GM23338 (cell line): ENCODE data around the gene ME2. TPM values are rescaled to one million over a fixed set of nuclear protein-coding genes. Genes with fewer than 3 reads are reported as not detected.

Experiments used
- ATAC-seq: fragments of 200-7000 bp; cut with Tn5 transposase; 3 replicates; pipeline ENCODE4 v1.9.1; 2020
- DNase-seq: peaks from one replicate; pipeline ENCODE4 v3.0.0-alpha.2; 2015; ENCODE audit warnings: low spot score
- H2AFZ ChIP-seq: fragments of 200-600 bp; sonication (generic); 2 replicates; pipeline ENCODE4 v1.8.0; 2016; ENCODE audit warnings: antibody characterized with exemption, mild to moderate bottlenecking, moderate library complexity
- H3F3A ChIP-seq: fragments of 200-600 bp; sonication (generic); replicated peaks from 2 replicates; pipeline ENCODE4 v1.8.0; 2017; ENCODE audit warnings: antibody characterized with exemption, mixed run types, low read depth
- H3K27ac ChIP-seq: fragments of 200-600 bp; sonication (generic); 2 replicates; pipeline ENCODE4 v1.6.1; 2016; ENCODE audit warnings: low read depth
- H3K27me3 ChIP-seq: fragments of 200-600 bp; sonication (generic); 2 replicates; pipeline ENCODE4 v1.8.0; 2016; ENCODE audit warnings: mild to moderate bottlenecking, mixed run types, moderate library complexity; ENCODE audit not compliant: insufficient read depth
- H3K36me3 ChIP-seq: fragments of 200-600 bp; sonication (generic); 2 replicates; pipeline ENCODE4 v1.8.0; 2016; ENCODE audit warnings: mild to moderate bottlenecking; ENCODE audit not compliant: insufficient read depth
- H3K4me1 ChIP-seq: fragments of 200-600 bp; sonication (generic); 2 replicates; pipeline ENCODE4 v1.8.0; 2016; ENCODE audit warnings: mild to moderate bottlenecking, moderate library complexity; ENCODE audit not compliant: insufficient read depth
- H3K4me2 ChIP-seq: fragments of 200-600 bp; sonication (generic); 2 replicates; pipeline ENCODE4 v1.7.1; 2017; ENCODE audit warnings: mixed run types
- H3K4me3 ChIP-seq: fragments of 200-600 bp; sonication (generic); 2 replicates; pipeline ENCODE4 v1.6.1; 2016; ENCODE audit warnings: mixed run types
- H3K79me2 ChIP-seq: fragments of 200-600 bp; sonication (generic); replicated peaks from 2 replicates; pipeline ENCODE4 v1.8.0; 2017; ENCODE audit warnings: mild to moderate bottlenecking; ENCODE audit not compliant: insufficient read depth
- H3K9me2 ChIP-seq: fragments of 200-600 bp; sonication (generic); 2 replicates; pipeline ENCODE4 v1.8.0; 2017; ENCODE audit not compliant: insufficient read depth
- H4K20me1 ChIP-seq: fragments of 200-600 bp; sonication (generic); replicated peaks from 2 replicates; pipeline ENCODE4 v1.8.0; 2017; ENCODE audit warnings: mild to moderate bottlenecking; ENCODE audit not compliant: insufficient read depth
- H3K27ac Mint-ChIP-seq: 2 replicates; pipeline ENCODE4 v1.8.0; 2020; ENCODE audit warnings: inconsistent platforms, mild to moderate bottlenecking, moderate library complexity, mixed read lengths
- H3K27me3 Mint-ChIP-seq: 3 replicates; pipeline ENCODE4 v1.8.0; 2022; ENCODE audit warnings: low read depth, mild to moderate bottlenecking, moderate library complexity, mixed read lengths, inconsistent platforms; ENCODE audit not compliant: insufficient read depth, poor library complexity
- H3K36me3 Mint-ChIP-seq: 3 replicates; pipeline ENCODE4 v1.8.0; 2021; ENCODE audit warnings: low read depth, mild to moderate bottlenecking, inconsistent platforms, moderate library complexity, mixed read lengths
- H3K4me1 Mint-ChIP-seq: 3 replicates; pipeline ENCODE4 v1.8.0; 2020; ENCODE audit warnings: mild to moderate bottlenecking, inconsistent platforms, mixed read lengths
- H3K4me3 Mint-ChIP-seq: 3 replicates; pipeline ENCODE4 v1.8.0; 2021; ENCODE audit warnings: moderate library complexity, mild to moderate bottlenecking, inconsistent platforms, mixed read lengths
- H3K9me3 Mint-ChIP-seq: 3 replicates; pipeline ENCODE4 v1.8.0; 2020; ENCODE audit warnings: moderate library complexity, mild to moderate bottlenecking, inconsistent platforms, mixed read lengths
- CREB1 ChIP-seq: fragments of 250-450 bp; sonication (Bioruptor Pico); IDR thresholded peaks from 2 replicates; pipeline ENCODE4 v1.5.0; 2020; ENCODE audit warnings: low read depth, mild to moderate bottlenecking, moderate library complexity
- EZH2 ChIP-seq: fragments of 200-600 bp; sonication (generic); IDR thresholded peaks from one replicate; pipeline ENCODE4 v1.8.0; 2017; ENCODE audit warnings: antibody characterized with exemption, mild to moderate bottlenecking, low read depth; ENCODE audit not compliant: unreplicated experiment
- EZH2phosphoT487 ChIP-seq: fragments of 200-600 bp; sonication (generic); IDR thresholded peaks from one replicate; pipeline ENCODE4 v1.8.1; 2018; ENCODE audit warnings: antibody characterized with exemption; ENCODE audit not compliant: unreplicated experiment
- POLR2AphosphoS5 ChIP-seq: IDR thresholded peaks from 2 replicates; pipeline ENCODE4 v1.6.1; 2016; ENCODE audit warnings: antibody characterized with exemption, low read depth
- STAT1 ChIP-seq: IDR thresholded peaks from one replicate; pipeline ENCODE4 v1.6.1; 2016; ENCODE audit warnings: antibody characterized with exemption; ENCODE audit not compliant: unreplicated experiment
- ZNF114 ChIP-seq: fragments of 250-450 bp; sonication (Bioruptor Pico); IDR thresholded peaks from 2 replicates; pipeline ENCODE4 v1.5.0; 2020; ENCODE audit warnings: mild to moderate bottlenecking, moderate library complexity
- ZNF331 ChIP-seq: fragments of 250-450 bp; sonication (Bioruptor Pico); IDR thresholded peaks from 2 replicates; pipeline ENCODE4 v1.5.0; 2020; ENCODE audit warnings: low read depth, mild to moderate bottlenecking, moderate library complexity
- polyA plus RNA-seq: library from polyadenylated mRNA; unstranded; fragments of >200 nt; fragmentation: Nextera tagmentation; extraction: Ambion mirVana; gene quantifications from 2 replicates; pipeline ENCODE4 v1.2.1, GENCODE V29; 2016
- total RNA-seq: library from RNA; depleted of rRNA; stranded (reverse); fragments of >200 nt; shearing (Covaris generic); gene quantifications from 2 replicates; pipeline ENCODE4 v1.2.3, GENCODE V29; 2014
- TF ChIP-seq, protein P1 (sequence below): IDR thresholded peaks from one replicate; pipeline ENCODE4 v1.6.1; 2018; ENCODE audit warnings: antibody characterized with exemption; ENCODE audit not compliant: unreplicated experiment
- TF ChIP-seq, protein P2 (sequence below): IDR thresholded peaks from 2 replicates; pipeline ENCODE4 v1.6.1; 2016; ENCODE audit warnings: antibody characterized with exemption
- TF ChIP-seq, protein P3 (sequence below), 2 experiments: fragments of 200-600 bp in 1 of 2; sonication (generic) in 1 of 2; conservative IDR thresholded peaks; 2 replicates each; pipeline versions ENCODE4 v1.5.1 to v1.6.1; 2016 to 2017; ENCODE audit warnings: antibody characterized with exemption in 2 of 2, low read depth in 2 of 2, mild to moderate bottlenecking in 2 of 2, moderate library complexity in 1 of 2
- TF ChIP-seq, protein P4 (sequence below): fragments of 250-450 bp; sonication (Bioruptor Pico); IDR thresholded peaks from 2 replicates; pipeline ENCODE4 v1.5.0; 2020; ENCODE audit warnings: mild to moderate bottlenecking, moderate library complexity

The ME2 gene
- total and polyA plus RNA-seq, 2 experiments from 2014 or later, result 61.0 to 102 TPM

DNA sequence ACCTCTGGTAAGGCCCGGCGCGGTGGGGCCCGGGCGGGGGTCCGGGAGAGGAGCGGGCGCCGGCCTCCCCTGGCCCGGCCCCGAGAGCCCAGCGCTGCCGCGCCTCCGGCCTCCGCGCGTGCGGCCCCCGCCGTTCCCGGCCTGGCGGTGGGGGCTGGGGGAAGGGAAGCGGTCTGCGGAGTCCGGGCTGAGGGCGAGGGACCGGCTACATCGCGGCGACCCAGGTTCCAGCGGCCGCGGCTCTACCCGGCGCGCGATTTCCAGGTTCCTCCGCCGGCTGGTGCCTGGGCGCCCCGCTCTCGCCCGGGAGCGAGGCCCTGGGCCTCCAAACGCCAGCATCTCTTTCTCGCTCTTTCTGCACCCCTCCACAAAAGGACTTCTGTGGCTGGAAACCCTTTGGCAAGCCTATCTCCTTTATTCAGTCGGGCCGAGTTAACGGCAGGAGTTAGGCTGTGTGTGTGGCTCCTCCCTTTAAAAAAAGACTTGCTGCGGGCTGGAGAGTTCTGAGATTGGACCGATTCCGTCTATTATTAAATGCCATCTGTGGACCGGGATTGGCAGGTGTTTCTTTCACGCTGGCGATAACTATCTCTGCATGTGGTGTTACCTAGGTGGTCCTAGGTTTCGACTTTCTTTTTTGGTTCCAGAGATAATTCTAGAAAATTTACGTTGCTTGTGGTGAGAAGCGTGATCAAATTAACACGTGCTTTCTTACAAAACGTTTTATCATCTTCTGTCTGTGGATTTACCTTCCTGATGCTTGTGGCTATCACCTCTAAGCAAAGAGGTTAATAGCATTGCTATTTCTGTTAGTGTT is 592 bp downstream of the ME2 start (continued):
- TF ChIP-seq, protein P1, sequence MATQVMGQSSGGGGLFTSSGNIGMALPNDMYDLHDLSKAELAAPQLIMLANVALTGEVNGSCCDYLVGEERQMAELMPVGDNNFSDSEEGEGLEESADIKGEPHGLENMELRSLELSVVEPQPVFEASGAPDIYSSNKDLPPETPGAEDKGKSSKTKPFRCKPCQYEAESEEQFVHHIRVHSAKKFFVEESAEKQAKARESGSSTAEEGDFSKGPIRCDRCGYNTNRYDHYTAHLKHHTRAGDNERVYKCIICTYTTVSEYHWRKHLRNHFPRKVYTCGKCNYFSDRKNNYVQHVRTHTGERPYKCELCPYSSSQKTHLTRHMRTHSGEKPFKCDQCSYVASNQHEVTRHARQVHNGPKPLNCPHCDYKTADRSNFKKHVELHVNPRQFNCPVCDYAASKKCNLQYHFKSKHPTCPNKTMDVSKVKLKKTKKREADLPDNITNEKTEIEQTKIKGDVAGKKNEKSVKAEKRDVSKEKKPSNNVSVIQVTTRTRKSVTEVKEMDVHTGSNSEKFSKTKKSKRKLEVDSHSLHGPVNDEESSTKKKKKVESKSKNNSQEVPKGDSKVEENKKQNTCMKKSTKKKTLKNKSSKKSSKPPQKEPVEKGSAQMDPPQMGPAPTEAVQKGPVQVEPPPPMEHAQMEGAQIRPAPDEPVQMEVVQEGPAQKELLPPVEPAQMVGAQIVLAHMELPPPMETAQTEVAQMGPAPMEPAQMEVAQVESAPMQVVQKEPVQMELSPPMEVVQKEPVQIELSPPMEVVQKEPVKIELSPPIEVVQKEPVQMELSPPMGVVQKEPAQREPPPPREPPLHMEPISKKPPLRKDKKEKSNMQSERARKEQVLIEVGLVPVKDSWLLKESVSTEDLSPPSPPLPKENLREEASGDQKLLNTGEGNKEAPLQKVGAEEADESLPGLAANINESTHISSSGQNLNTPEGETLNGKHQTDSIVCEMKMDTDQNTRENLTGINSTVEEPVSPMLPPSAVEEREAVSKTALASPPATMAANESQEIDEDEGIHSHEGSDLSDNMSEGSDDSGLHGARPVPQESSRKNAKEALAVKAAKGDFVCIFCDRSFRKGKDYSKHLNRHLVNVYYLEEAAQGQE, result no peak
- TF ChIP-seq POLR2AphosphoS5 (no peak), EZH2 (no peak), ZNF114 (no peak), ZNF331 (no peak), EZH2phosphoT487 (no peak)
- TF ChIP-seq, protein P2, sequence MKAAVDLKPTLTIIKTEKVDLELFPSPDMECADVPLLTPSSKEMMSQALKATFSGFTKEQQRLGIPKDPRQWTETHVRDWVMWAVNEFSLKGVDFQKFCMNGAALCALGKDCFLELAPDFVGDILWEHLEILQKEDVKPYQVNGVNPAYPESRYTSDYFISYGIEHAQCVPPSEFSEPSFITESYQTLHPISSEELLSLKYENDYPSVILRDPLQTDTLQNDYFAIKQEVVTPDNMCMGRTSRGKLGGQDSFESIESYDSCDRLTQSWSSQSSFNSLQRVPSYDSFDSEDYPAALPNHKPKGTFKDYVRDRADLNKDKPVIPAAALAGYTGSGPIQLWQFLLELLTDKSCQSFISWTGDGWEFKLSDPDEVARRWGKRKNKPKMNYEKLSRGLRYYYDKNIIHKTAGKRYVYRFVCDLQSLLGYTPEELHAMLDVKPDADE, result no peak

DNA sequence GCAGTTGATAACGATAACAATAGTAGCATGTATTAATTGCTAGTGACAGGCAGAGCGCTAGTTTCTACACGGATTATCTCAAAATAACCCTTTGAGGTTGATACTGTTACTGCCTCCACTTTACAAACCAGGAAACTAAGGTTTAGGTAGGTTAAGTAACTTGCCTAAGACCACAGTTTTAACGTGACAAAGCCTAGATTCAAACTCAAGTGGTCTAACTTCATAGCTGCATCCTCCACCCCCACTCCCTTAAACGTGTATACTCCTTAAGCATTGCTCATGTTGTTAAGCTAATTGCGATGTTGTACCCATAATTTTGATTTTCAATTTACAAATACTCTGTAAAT is 1.2 kb downstream of the ME2 start:
- H3K27me3 Mint-ChIP-seq, result peaks cover 5% of the 10 kb centered on the region
- Histone ChIP-seq H3F3A (0 out of 2 replicates have a peak, but pooled peaks cover 2% of the 10 kb centered on the region), H2AFZ (peak overlapping the region; percentile 82; the same call in 1 of the 2 replicates), H3K4me3 (peak overlapping the region; percentile 91), H3K9me2 (0 out of 2 replicates have a peak, but pooled peaks cover 4% of the 10 kb centered on the region), H4K20me1 (peaks cover 18% of the 10 kb centered on the region), H3K27me3 (no peaks in the 10 kb centered on the region), H3K4me1 (peaks cover 17% of the 10 kb centered on the region), H3K27ac (no peak overlapping the region), H3K79me2 (peaks cover 57% of the 10 kb centered on the region), H3K4me2 (peak overlapping the region; percentile 97), H3K36me3 (no peaks in the 10 kb centered on the region)
- no peak for ATAC-seq
- H3K36me3 Mint-ChIP-seq, result peaks cover 3% of the 10 kb centered on the region; the same call in 2 of the 3 replicates
- no peaks in the 10 kb centered on the region; the same call in 2 of the 3 replicates for H3K9me3 Mint-ChIP-seq
- H3K4me1 Mint-ChIP-seq, result peaks cover 15% of the 10 kb centered on the region
- peak overlapping the region; percentile 88; the same call in 1 of the 2 replicates for H3K27ac Mint-ChIP-seq
- DNase-seq, result peak; percentile 20
- H3K4me3 Mint-ChIP-seq, result peak overlapping the region; percentile 92
- TF ChIP-seq CREB1 (CRISPR knock-in tag), result no peak
- TF ChIP-seq POLR2AphosphoS5, result no peak
- TF ChIP-seq EZH2phosphoT487, result no peak
- TF ChIP-seq, protein P3, sequence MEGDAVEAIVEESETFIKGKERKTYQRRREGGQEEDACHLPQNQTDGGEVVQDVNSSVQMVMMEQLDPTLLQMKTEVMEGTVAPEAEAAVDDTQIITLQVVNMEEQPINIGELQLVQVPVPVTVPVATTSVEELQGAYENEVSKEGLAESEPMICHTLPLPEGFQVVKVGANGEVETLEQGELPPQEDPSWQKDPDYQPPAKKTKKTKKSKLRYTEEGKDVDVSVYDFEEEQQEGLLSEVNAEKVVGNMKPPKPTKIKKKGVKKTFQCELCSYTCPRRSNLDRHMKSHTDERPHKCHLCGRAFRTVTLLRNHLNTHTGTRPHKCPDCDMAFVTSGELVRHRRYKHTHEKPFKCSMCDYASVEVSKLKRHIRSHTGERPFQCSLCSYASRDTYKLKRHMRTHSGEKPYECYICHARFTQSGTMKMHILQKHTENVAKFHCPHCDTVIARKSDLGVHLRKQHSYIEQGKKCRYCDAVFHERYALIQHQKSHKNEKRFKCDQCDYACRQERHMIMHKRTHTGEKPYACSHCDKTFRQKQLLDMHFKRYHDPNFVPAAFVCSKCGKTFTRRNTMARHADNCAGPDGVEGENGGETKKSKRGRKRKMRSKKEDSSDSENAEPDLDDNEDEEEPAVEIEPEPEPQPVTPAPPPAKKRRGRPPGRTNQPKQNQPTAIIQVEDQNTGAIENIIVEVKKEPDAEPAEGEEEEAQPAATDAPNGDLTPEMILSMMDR (conservative IDR thresholded peaks at IDR 0.05; ENCODE audit: low read depth in 2 of 2), result no peak
- TF ChIP-seq STAT1, result no peak
- TF ChIP-seq, protein P4, sequence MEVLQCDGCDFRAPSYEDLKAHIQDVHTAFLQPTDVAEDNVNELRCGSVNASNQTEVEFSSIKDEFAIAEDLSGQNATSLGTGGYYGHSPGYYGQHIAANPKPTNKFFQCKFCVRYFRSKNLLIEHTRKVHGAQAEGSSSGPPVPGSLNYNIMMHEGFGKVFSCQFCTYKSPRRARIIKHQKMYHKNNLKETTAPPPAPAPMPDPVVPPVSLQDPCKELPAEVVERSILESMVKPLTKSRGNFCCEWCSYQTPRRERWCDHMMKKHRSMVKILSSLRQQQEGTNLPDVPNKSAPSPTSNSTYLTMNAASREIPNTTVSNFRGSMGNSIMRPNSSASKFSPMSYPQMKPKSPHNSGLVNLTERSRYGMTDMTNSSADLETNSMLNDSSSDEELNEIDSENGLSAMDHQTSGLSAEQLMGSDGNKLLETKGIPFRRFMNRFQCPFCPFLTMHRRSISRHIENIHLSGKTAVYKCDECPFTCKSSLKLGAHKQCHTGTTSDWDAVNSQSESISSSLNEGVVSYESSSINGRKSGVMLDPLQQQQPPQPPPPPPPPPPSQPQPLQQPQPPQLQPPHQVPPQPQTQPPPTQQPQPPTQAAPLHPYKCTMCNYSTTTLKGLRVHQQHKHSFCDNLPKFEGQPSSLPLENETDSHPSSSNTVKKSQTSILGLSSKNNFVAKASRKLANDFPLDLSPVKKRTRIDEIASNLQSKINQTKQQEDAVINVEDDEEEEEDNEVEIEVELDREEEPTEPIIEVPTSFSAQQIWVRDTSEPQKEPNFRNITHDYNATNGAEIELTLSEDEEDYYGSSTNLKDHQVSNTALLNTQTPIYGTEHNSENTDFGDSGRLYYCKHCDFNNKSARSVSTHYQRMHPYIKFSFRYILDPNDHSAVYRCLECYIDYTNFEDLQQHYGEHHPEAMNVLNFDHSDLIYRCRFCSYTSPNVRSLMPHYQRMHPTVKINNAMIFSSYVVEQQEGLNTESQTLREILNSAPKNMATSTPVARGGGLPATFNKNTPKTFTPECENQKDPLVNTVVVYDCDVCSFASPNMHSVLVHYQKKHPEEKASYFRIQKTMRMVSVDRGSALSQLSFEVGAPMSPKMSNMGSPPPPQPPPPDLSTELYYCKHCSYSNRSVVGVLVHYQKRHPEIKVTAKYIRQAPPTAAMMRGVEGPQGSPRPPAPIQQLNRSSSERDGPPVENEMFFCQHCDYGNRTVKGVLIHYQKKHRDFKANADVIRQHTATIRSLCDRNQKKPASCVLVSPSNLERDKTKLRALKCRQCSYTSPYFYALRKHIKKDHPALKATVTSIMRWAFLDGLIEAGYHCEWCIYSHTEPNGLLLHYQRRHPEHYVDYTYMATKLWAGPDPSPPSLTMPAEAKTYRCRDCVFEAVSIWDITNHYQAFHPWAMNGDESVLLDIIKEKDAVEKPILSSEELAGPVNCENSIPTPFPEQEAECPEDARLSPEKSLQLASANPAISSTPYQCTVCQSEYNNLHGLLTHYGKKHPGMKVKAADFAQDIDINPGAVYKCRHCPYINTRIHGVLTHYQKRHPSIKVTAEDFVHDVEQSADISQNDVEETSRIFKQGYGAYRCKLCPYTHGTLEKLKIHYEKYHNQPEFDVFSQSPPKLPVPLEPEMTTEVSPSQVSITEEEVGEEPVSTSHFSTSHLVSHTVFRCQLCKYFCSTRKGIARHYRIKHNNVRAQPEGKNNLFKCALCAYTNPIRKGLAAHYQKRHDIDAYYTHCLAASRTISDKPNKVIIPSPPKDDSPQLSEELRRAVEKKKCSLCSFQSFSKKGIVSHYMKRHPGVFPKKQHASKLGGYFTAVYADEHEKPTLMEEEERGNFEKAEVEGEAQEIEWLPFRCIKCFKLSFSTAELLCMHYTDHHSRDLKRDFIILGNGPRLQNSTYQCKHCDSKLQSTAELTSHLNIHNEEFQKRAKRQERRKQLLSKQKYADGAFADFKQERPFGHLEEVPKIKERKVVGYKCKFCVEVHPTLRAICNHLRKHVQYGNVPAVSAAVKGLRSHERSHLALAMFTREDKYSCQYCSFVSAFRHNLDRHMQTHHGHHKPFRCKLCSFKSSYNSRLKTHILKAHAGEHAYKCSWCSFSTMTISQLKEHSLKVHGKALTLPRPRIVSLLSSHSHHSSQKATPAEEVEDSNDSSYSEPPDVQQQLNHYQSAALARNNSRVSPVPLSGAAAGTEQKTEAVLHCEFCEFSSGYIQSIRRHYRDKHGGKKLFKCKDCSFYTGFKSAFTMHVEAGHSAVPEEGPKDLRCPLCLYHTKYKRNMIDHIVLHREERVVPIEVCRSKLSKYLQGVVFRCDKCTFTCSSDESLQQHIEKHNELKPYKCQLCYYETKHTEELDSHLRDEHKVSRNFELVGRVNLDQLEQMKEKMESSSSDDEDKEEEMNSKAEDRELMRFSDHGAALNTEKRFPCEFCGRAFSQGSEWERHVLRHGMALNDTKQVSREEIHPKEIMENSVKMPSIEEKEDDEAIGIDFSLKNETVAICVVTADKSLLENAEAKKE (CRISPR knock-in tag), result no peak
- no peak for TF ChIP-seq EZH2
